ENCODE measurements around the gene C1orf52. TPM values are rescaled to one million over a fixed set of nuclear protein-coding genes. Genes with fewer than 3 reads are reported as not detected.

C1orf52 gene
- total and polyA plus RNA-seq, 2 of the 13 experiments (the other 11 are each of a cell fraction or from before 2014, with no cell fraction given) = 19.4 to 27.4 TPM

- no peak for TF ChIP-seq SOX13 (IDR thresholded peaks at IDR 0.05)
- TF ChIP-seq SOX13 (CRISPR knock-in tag; conservative IDR thresholded peaks at IDR 0.05 in 1 of 2, IDR thresholded peaks at IDR 0.05 in 1 of 2) = peak in 1 of 2 experiments; percentile 38; a peak in 2 of 4 replicates
- TF ChIP-seq ZFX (CRISPR knock-in tag; IDR thresholded peaks at IDR 0.05; ENCODE audit: low read depth) = no peak
- TF ChIP-seq, protein P1, sequence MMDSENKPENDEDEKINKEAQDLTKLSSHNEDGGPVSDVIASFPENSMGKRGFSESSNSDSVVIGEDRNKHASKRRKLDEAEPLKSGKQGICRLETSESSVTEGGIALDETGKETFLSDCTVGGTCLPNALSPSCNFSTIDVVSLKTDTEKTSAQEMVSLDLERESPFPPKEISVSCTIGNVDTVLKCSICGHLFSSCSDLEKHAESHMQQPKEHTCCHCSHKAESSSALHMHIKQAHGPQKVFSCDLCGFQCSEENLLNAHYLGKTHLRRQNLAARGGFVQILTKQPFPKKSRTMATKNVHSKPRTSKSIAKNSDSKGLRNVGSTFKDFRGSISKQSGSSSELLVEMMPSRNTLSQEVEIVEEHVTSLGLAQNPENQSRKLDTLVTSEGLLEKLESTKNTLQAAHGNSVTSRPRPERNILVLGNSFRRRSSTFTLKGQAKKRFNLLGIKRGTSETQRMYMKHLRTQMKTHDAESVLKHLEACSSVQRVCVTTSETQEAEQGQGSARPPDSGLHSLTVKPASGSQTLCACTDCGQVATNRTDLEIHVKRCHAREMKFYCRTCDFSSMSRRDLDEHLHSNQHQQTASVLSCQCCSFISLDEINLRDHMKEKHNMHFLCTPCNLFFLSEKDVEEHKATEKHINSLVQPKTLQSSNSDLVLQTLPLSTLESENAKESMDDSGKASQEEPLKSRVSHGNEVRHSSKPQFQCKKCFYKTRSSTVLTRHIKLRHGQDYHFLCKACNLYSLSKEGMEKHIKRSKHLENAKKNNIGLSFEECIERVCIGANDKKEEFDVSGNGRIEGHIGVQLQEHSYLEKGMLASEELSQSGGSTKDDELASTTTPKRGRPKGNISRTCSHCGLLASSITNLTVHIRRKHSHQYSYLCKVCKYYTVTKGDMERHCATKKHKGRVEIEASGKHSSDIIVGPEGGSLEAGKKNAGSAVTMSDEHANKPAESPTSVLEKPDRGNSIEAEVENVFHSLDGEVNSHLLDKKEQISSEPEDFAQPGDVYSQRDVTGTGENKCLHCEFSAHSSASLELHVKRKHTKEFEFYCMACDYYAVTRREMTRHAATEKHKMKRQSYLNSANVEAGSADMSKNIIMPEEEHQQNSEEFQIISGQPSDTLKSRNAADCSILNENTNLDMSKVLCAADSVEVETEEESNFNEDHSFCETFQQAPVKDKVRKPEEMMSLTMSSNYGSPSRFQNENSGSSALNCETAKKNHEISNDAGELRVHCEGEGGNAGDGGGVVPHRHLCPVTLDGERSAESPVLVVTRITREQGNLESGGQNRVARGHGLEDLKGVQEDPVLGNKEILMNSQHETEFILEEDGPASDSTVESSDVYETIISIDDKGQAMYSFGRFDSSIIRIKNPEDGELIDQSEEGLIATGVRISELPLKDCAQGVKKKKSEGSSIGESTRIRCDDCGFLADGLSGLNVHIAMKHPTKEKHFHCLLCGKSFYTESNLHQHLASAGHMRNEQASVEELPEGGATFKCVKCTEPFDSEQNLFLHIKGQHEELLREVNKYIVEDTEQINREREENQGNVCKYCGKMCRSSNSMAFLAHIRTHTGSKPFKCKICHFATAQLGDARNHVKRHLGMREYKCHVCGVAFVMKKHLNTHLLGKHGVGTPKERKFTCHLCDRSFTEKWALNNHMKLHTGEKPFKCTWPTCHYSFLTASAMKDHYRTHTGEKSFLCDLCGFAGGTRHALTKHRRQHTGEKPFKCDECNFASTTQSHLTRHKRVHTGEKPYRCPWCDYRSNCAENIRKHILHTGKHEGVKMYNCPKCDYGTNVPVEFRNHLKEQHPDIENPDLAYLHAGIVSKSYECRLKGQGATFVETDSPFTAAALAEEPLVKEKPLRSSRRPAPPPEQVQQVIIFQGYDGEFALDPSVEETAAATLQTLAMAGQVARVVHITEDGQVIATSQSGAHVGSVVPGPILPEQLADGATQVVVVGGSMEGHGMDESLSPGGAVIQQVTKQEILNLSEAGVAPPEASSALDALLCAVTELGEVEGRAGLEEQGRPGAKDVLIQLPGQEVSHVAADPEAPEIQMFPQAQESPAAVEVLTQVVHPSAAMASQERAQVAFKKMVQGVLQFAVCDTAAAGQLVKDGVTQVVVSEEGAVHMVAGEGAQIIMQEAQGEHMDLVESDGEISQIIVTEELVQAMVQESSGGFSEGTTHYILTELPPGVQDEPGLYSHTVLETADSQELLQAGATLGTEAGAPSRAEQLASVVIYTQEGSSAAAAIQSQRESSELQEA (CRISPR knock-in tag; IDR thresholded peaks at IDR 0.05; ENCODE audit: not compliant biosample characterization) = no peak
- TF ChIP-seq ZFP62 (CRISPR knock-in tag; IDR thresholded peaks at IDR 0.05) = no peak
Observed at GRCh38 chr1:85279458-85280080, 20.1 kb upstream of the C1orf52 start (continued).

Data from HepG2 (cell line).